HG02642 (cell line): Measurements from ENCODE around the gene NR3C1.

Source experiments
- ATAC-seq: cut with Tn5 transposase; IDR thresholded peaks from one replicate; pipeline ENCODE4 v1.9.1; 2021; ENCODE audit warnings: mild to moderate bottlenecking; ENCODE audit not compliant: unreplicated experiment, poor library complexity

NR3C1 gene

GRCh38 chr5:143427122-143427735, 23.7 kb upstream of the NR3C1 start:
- ATAC-seq, result no peak

- ATAC-seq, result peak; percentile 64
Observed at GRCh38 chr5:143426437-143426991, 23.0 kb upstream of the NR3C1 start.

- ATAC-seq, result no peak
Observed at GRCh38 chr5:143425835-143426234, 22.3 kb upstream of the NR3C1 start.

GRCh38 chr5:143418140-143418866, 14.8 kb upstream of the NR3C1 start:
- ATAC-seq, result peak; percentile 59

GRCh38 chr5:143417503-143418139, 14.1 kb upstream of the NR3C1 start:
- ATAC-seq, result no peak

GRCh38 chr5:143416411-143416810, 12.9 kb upstream of the NR3C1 start:
- ATAC-seq, result no peak

GRCh38 chr5:143413958-143414669, 10.6 kb upstream of the NR3C1 start:
- peak; percentile 78 for ATAC-seq

GRCh38 chr5:143412661-143413342, 9.3 kb upstream of the NR3C1 start:
- no peak for ATAC-seq

- no peak for ATAC-seq
Observed at GRCh38 chr5:143409926-143410325, 6.4 kb upstream of the NR3C1 start.

- no peak for ATAC-seq
Observed at GRCh38 chr5:143406408-143406807, 2.9 kb upstream of the NR3C1 start.

GRCh38 chr5:143405849-143406098, 2.3 kb upstream of the NR3C1 start:
- no peak for ATAC-seq

- ATAC-seq, result peak; percentile 29
Observed at GRCh38 chr5:143405063-143405848, 1.8 kb upstream of the NR3C1 start.

- ATAC-seq, result peak; percentile 19
Observed at GRCh38 chr5:143404416-143405062, 1.1 kb upstream of the NR3C1 start.

GRCh38 chr5:143403334-143403592, 223 bp downstream of the NR3C1 start:
- peak; percentile 17 for ATAC-seq

GRCh38 chr5:143402553-143403333, 743 bp downstream of the NR3C1 start:
- no peak for ATAC-seq

GRCh38 chr5:143402017-143402552, 1.4 kb downstream of the NR3C1 start:
- no peak for ATAC-seq

- ATAC-seq, result no peak
Observed at GRCh38 chr5:143401227-143402016, 2.1 kb downstream of the NR3C1 start.
